OCI-LY3 (cell line): ENCODE results near the gene ACTR1A.

Source experiments
- CTCF ChIP-seq: fragments of 200-600, 300-600 bp; sonication (generic); IDR thresholded peaks from 2 replicates; pipeline ENCODE4 v1.5.1; 2014; ENCODE audit warnings: antibody characterized with exemption, low read length, low read depth
- EZH2phosphoT487 ChIP-seq: fragments of 200-600 bp; shearing (Covaris generic); IDR thresholded peaks from 2 replicates; pipeline ENCODE4 v1.6.1; 2018; ENCODE audit warnings: antibody characterized with exemption, mixed run types, low read depth

DNA sequence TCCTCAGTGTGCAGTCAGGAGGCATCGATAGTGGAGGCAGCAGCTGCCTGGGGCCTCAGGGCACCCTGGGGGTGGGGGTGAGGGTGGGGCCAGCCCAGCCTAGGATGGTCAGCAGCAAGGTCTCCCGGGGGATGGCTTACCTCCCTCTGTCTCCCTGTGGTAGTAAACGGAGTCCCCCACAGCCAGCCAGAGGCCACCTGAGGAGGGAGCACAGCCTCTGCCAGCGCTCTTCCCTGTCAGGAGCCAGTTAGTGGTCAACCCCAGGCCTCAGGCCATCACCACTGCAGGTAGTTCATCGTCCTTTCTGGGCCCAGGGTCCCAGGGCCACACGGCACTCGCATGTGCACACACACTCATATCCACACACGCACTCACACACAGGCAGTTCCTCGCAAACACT is 22.1 kb downstream of the ACTR1A start:
- TF ChIP-seq CTCF (no peak), EZH2phosphoT487 (no peak)
